NCI-H1694 treated with DMSO at 0.1 percent for 48 hours (cell line): ENCODE measurements around the gene KSR1.
"Not testable (repeated sequence)": the region's sequence is repeated elsewhere in the genome, so short reads cannot be mapped to it uniquely, and the experiment has no call there.

Experiments
- DNase-seq: peaks from one replicate; lab custom pipeline; 2025; lab: John Stamatoyannopoulos, UW

KSR1 gene

GRCh38 chr17:27633312-27634025, 177.2 kb downstream of the KSR1 start:
- DNase-seq = no peak

- DNase-seq = no peak
Measured at GRCh38 chr17:27634026-27634335, 177.7 kb downstream of the KSR1 start.

GRCh38 chr17:27634776-27635175, 178.5 kb downstream of the KSR1 start:
- no peak for DNase-seq

- no peak for DNase-seq
Measured at GRCh38 chr17:27635275-27635823, 179.1 kb downstream of the KSR1 start.

GRCh38 chr17:27636005-27636520, 179.8 kb downstream of the KSR1 start:
- DNase-seq = not testable (repeated sequence)

GRCh38 chr17:27637818-27638217, 181.6 kb downstream of the KSR1 start:
- not testable (repeated sequence) for DNase-seq

- DNase-seq = not testable (repeated sequence)
Measured at GRCh38 chr17:27638415-27638914, 182.2 kb downstream of the KSR1 start.

- DNase-seq = no peak
Measured at GRCh38 chr17:27640790-27641189, 184.5 kb downstream of the KSR1 start.

- DNase-seq = no peak
Measured at GRCh38 chr17:27644586-27644985, 188.3 kb downstream of the KSR1 start.

GRCh38 chr17:27645621-27646020, 189.4 kb downstream of the KSR1 start:
- DNase-seq = not testable (repeated sequence)

GRCh38 chr17:27646232-27646631, 190.0 kb downstream of the KSR1 start:
- no peak for DNase-seq

GRCh38 chr17:27647765-27648164, 191.5 kb downstream of the KSR1 start:
- DNase-seq = no peak

GRCh38 chr17:27649111-27649571, 192.9 kb downstream of the KSR1 start:
- not testable (repeated sequence) for DNase-seq

- no peak for DNase-seq
Measured at GRCh38 chr17:27649929-27650328, 193.7 kb downstream of the KSR1 start.

- no peak for DNase-seq
Measured at GRCh38 chr17:27650836-27651235, 194.6 kb downstream of the KSR1 start.

GRCh38 chr17:27651411-27652345, 195.4 kb downstream of the KSR1 start:
- peak; percentile 20 for DNase-seq

GRCh38 chr17:27653449-27653971, 197.3 kb downstream of the KSR1 start:
- DNase-seq = not testable (repeated sequence)

- no peak for DNase-seq
Measured at GRCh38 chr17:27654136-27654535, 197.9 kb downstream of the KSR1 start.

GRCh38 chr17:27654654-27655524, 198.6 kb downstream of the KSR1 start:
- peak; percentile 75 for DNase-seq

GRCh38 chr17:27655525-27656111, 199.4 kb downstream of the KSR1 start:
- not testable (repeated sequence) for DNase-seq

- not testable (repeated sequence) for DNase-seq
Measured at GRCh38 chr17:27656620-27657019, 200.4 kb downstream of the KSR1 start.
